DND-41 (cell line): ENCODE results near the gene OMP.

Experiments
- CTCF ChIP-seq: IDR thresholded peaks from 2 replicates; pipeline ENCODE4 v1.5.1; 2012; ENCODE audit warnings: borderline replicate concordance, low read length, moderate library complexity, mild to moderate bottlenecking; ENCODE audit not compliant: poor library complexity, severe bottlenecking; ENCODE audit errors: extremely low read depth
- EZH2 ChIP-seq: IDR thresholded peaks from 3 replicates; pipeline ENCODE4 v1.6.1; 2012; ENCODE audit warnings: borderline replicate concordance, low read depth, mild to moderate bottlenecking, moderate library complexity, low read length, inconsistent platforms; ENCODE audit not compliant: severe bottlenecking

- TF ChIP-seq CTCF (no peak), EZH2 (no peak)
These were observed 38.4 kb downstream of the OMP start for GRCh38 chr11:77141034-77141433.
